ENCODE data around the gene SAP130.

SAP130 gene

GRCh38 chr2:128039535-128039934 is 11.7 kb upstream of the SAP130 start:
- Mint-ChIP-seq H3K36me3 (ENCODE audit: low read depth) (no peaks in the 10 kb centered on the region), H3K27me3 (peaks cover 12% of the 10 kb centered on the region), H3K9me3 (peaks cover 72% of the 10 kb centered on the region), H3K4me3 (no peak overlapping the region), H3K4me1 (ENCODE audit: low read depth) (no peaks in the 10 kb centered on the region), H3K27ac (no peak overlapping the region)
- intact Hi-C loops (cut with micrococcal nuclease) = no loop called here

- no peak overlapping the region for H3K4me3 Mint-ChIP-seq
- intact Hi-C loops (cut with micrococcal nuclease) = no loop called here
- no peaks in the 10 kb centered on the region for H3K36me3 Mint-ChIP-seq (ENCODE audit: low read depth)
- H3K27ac Mint-ChIP-seq = no peak overlapping the region
- no peaks in the 10 kb centered on the region for H3K4me1 Mint-ChIP-seq (ENCODE audit: low read depth)
- peaks cover 60% of the 10 kb centered on the region for H3K9me3 Mint-ChIP-seq
- H3K27me3 Mint-ChIP-seq = peaks cover 12% of the 10 kb centered on the region
Observed at GRCh38 chr2:128038411-128038810, 10.6 kb upstream of the SAP130 start.

GRCh38 chr2:128037649-128038048 is 9.8 kb upstream of the SAP130 start:
- Mint-ChIP-seq H3K36me3 (ENCODE audit: low read depth) (no peaks in the 10 kb centered on the region), H3K9me3 (peaks cover 58% of the 10 kb centered on the region), H3K4me3 (no peak overlapping the region), H3K27ac (no peak overlapping the region), H3K4me1 (ENCODE audit: low read depth) (no peaks in the 10 kb centered on the region), H3K27me3 (peaks cover 9% of the 10 kb centered on the region)
- intact Hi-C loops (cut with micrococcal nuclease) = no loop called here

- Mint-ChIP-seq H3K27me3 (peaks cover 7% of the 10 kb centered on the region), H3K36me3 (ENCODE audit: low read depth) (no peaks in the 10 kb centered on the region), H3K4me1 (ENCODE audit: low read depth) (no peaks in the 10 kb centered on the region), H3K9me3 (peaks cover 60% of the 10 kb centered on the region), H3K27ac (no peak overlapping the region), H3K4me3 (no peak overlapping the region)
- intact Hi-C loops (cut with micrococcal nuclease) = no loop called here
Observed at GRCh38 chr2:128036748-128037607, 9.1 kb upstream of the SAP130 start.

GRCh38 chr2:128032092-128032491 is 4.2 kb upstream of the SAP130 start:
- no peak overlapping the region for H3K27ac Mint-ChIP-seq
- H3K36me3 Mint-ChIP-seq (ENCODE audit: low read depth) = peaks cover 9% of the 10 kb centered on the region
- H3K27me3 Mint-ChIP-seq = peaks cover 1% of the 10 kb centered on the region
- H3K4me3 Mint-ChIP-seq = no peak overlapping the region
- H3K9me3 Mint-ChIP-seq = peaks cover 27% of the 10 kb centered on the region
- intact Hi-C loops (cut with micrococcal nuclease) = no loop called here
- H3K4me1 Mint-ChIP-seq (ENCODE audit: low read depth) = peaks cover 11% of the 10 kb centered on the region

- Mint-ChIP-seq H3K27ac (peak overlapping the region; percentile 97), H3K4me3 (peak overlapping the region; percentile 95), H3K4me1 (ENCODE audit: low read depth) (peaks cover 18% of the 10 kb centered on the region), H3K27me3 (peaks cover 1% of the 10 kb centered on the region), H3K36me3 (ENCODE audit: low read depth) (peaks cover 23% of the 10 kb centered on the region), H3K9me3 (peaks cover 16% of the 10 kb centered on the region)
- intact Hi-C loops (cut with micrococcal nuclease) = loop anchor here (1.0 to 5.0 kb wide), 2 partner anchors 63 to 171 kb away; partner anchors contain the start of genes POLR2D and UGGT1
Observed at GRCh38 chr2:128028668-128029054, 802 bp upstream of the SAP130 start.

GRCh38 chr2:128027278-128027800 is 520 bp downstream of the SAP130 start:
- peaks cover 7% of the 10 kb centered on the region for H3K9me3 Mint-ChIP-seq
- peaks cover 18% of the 10 kb centered on the region for H3K4me1 Mint-ChIP-seq (ENCODE audit: low read depth)
- H3K36me3 Mint-ChIP-seq (ENCODE audit: low read depth) = peaks cover 36% of the 10 kb centered on the region
- H3K27me3 Mint-ChIP-seq = peaks cover 1% of the 10 kb centered on the region
- peak overlapping the region; percentile 95 for H3K4me3 Mint-ChIP-seq
- intact Hi-C loops (cut with micrococcal nuclease) = loop anchor here (5.0 kb wide), 1 partner anchor 170 kb away; the partner anchor contains the start of gene POLR2D
- H3K27ac Mint-ChIP-seq = peak overlapping the region; percentile 97

- H3K27ac Mint-ChIP-seq = peak overlapping the region; percentile 82
- H3K9me3 Mint-ChIP-seq = peaks cover under 1% of the 10 kb centered on the region
- H3K27me3 Mint-ChIP-seq = peaks cover 1% of the 10 kb centered on the region
- H3K36me3 Mint-ChIP-seq (ENCODE audit: low read depth) = peaks cover 42% of the 10 kb centered on the region
- intact Hi-C loops (cut with micrococcal nuclease) = loop anchor here (5.0 kb wide), 1 partner anchor 169 kb away; the partner anchor contains the start of gene POLR2D
- peak overlapping the region; percentile 95 for H3K4me3 Mint-ChIP-seq
- peaks cover 18% of the 10 kb centered on the region for H3K4me1 Mint-ChIP-seq (ENCODE audit: low read depth)
Observed at GRCh38 chr2:128026448-128027277, 1.2 kb downstream of the SAP130 start.

GRCh38 chr2:128024816-128025215 is 3.0 kb downstream of the SAP130 start:
- Mint-ChIP-seq H3K36me3 (ENCODE audit: low read depth) (peaks cover 59% of the 10 kb centered on the region), H3K4me3 (no peak overlapping the region), H3K9me3 (no peaks in the 10 kb centered on the region), H3K4me1 (ENCODE audit: low read depth) (peaks cover 18% of the 10 kb centered on the region), H3K27me3 (no peaks in the 10 kb centered on the region), H3K27ac (no peak overlapping the region)
- intact Hi-C loops (cut with micrococcal nuclease) = loop anchor here (5.0 kb wide), 1 partner anchor 168 kb away; the partner anchor contains the start of gene POLR2D

GRCh38 chr2:128017561-128017960 is 10.3 kb downstream of the SAP130 start:
- H3K9me3 Mint-ChIP-seq = no peaks in the 10 kb centered on the region
- no peaks in the 10 kb centered on the region for H3K4me1 Mint-ChIP-seq (ENCODE audit: low read depth)
- no peak overlapping the region for H3K4me3 Mint-ChIP-seq
- no peak overlapping the region for H3K27ac Mint-ChIP-seq
- intact Hi-C loops (cut with micrococcal nuclease) = no loop called here
- no peaks in the 10 kb centered on the region for H3K27me3 Mint-ChIP-seq
- peaks cover 93% of the 10 kb centered on the region for H3K36me3 Mint-ChIP-seq (ENCODE audit: low read depth)

GRCh38 chr2:128016620-128017019 is 11.2 kb downstream of the SAP130 start:
- Mint-ChIP-seq H3K27ac (no peak overlapping the region), H3K9me3 (no peaks in the 10 kb centered on the region), H3K36me3 (ENCODE audit: low read depth) (peaks cover 94% of the 10 kb centered on the region), H3K4me3 (no peak overlapping the region), H3K27me3 (no peaks in the 10 kb centered on the region), H3K4me1 (ENCODE audit: low read depth) (no peaks in the 10 kb centered on the region)
- intact Hi-C loops (cut with micrococcal nuclease) = no loop called here

GRCh38 chr2:128012698-128013097 is 15.2 kb downstream of the SAP130 start:
- H3K27me3 Mint-ChIP-seq = no peaks in the 10 kb centered on the region
- peaks cover 99% of the 10 kb centered on the region for H3K36me3 Mint-ChIP-seq (ENCODE audit: low read depth)
- no peaks in the 10 kb centered on the region for H3K4me1 Mint-ChIP-seq (ENCODE audit: low read depth)
- no peak overlapping the region for H3K27ac Mint-ChIP-seq
- intact Hi-C loops (cut with micrococcal nuclease) = no loop called here
- H3K9me3 Mint-ChIP-seq = no peaks in the 10 kb centered on the region
- H3K4me3 Mint-ChIP-seq = no peak overlapping the region

GRCh38 chr2:128008074-128008672 is 19.7 kb downstream of the SAP130 start:
- Mint-ChIP-seq H3K9me3 (no peaks in the 10 kb centered on the region), H3K27me3 (no peaks in the 10 kb centered on the region), H3K4me1 (ENCODE audit: low read depth) (no peaks in the 10 kb centered on the region), H3K4me3 (no peak overlapping the region), H3K27ac (no peak overlapping the region), H3K36me3 (ENCODE audit: low read depth) (peaks cover 100% of the 10 kb centered on the region)
- intact Hi-C loops (cut with micrococcal nuclease) = no loop called here
